GM12878 (cell line): Measurements from ENCODE around the gene METRN. TPM values are rescaled to one million over a fixed set of nuclear protein-coding genes. Genes with fewer than 3 reads are reported as not detected.

Experiments
- FOXM1 ChIP-seq: IDR thresholded peaks from 2 replicates; pipeline ENCODE4 v1.6.1; 2012; ENCODE audit warnings: low read depth, mild to moderate bottlenecking, inconsistent platforms, low read length, moderate library complexity
- MEF2A ChIP-seq: IDR thresholded peaks from 2 replicates; pipeline ENCODE4 v1.6.1; 2011; ENCODE audit warnings: low read depth, mild to moderate bottlenecking, low read length, moderate library complexity; ENCODE audit not compliant: insufficient read depth
- MXI1 ChIP-seq: fragments of 150-350 bp; IDR thresholded peaks from 2 replicates; pipeline ENCODE4 v1.6.1; 2011; ENCODE audit warnings: low read depth, mild to moderate bottlenecking, inconsistent platforms, low read length, improper control_type of control experiment
- NBN ChIP-seq: fragments of 450-650 bp; IDR thresholded peaks from 2 replicates; pipeline ENCODE4 v1.6.1; 2016
- NFYB ChIP-seq: IDR thresholded peaks from 2 replicates; pipeline ENCODE4 v1.6.1; 2011; ENCODE audit warnings: low read depth, mild to moderate bottlenecking, low read length, improper control_type of control experiment, moderate library complexity; ENCODE audit not compliant: insufficient read depth
- NR2C1 ChIP-seq: fragments of 450-650 bp; IDR thresholded peaks from 2 replicates; pipeline ENCODE4 v1.6.1; 2017; ENCODE audit warnings: antibody characterized with exemption, mild to moderate bottlenecking, moderate library complexity
- PAX5 ChIP-seq: IDR thresholded peaks from 2 replicates; pipeline ENCODE4 v1.6.1; 2011; ENCODE audit warnings: low read depth, low read length, borderline replicate concordance
- RAD21 ChIP-seq: IDR thresholded peaks from 2 replicates; pipeline ENCODE4 v1.6.1; 2011; ENCODE audit warnings: mild to moderate bottlenecking, low read depth, low read length, moderate library complexity; ENCODE audit not compliant: insufficient read depth
- RB1 ChIP-seq: fragments of 450-650 bp; formaldehyde crosslinking; IDR thresholded peaks from 2 replicates; pipeline ENCODE4 v1.6.1; 2017; ENCODE audit warnings: mild to moderate bottlenecking, borderline replicate concordance
- SPI1 ChIP-seq: IDR thresholded peaks from 2 replicates; pipeline ENCODE4 v1.6.1; 2011; ENCODE audit warnings: low read depth, mild to moderate bottlenecking, low read length, moderate library complexity, borderline replicate concordance; ENCODE audit not compliant: insufficient read depth
- SRF ChIP-seq, 2 experiments: IDR thresholded peaks; 2 replicates each; pipeline ENCODE4 v1.6.1; 2011; ENCODE audit warnings: low read depth in 2 of 2, low read length in 2 of 2, mild to moderate bottlenecking in 1 of 2, moderate library complexity in 1 of 2
- ZZZ3 ChIP-seq: IDR thresholded peaks from 2 replicates; pipeline ENCODE4 v1.6.1; 2011; ENCODE audit warnings: low read depth; ENCODE audit not compliant: control insufficient read depth, insufficient read length
- polyA plus RNA-seq, 11 experiments: library from polyadenylated mRNA; depleted of rRNA in 4 of 11; unstranded in 6 of 11; stranded (reverse) in 5 of 11; fragments of >200 nt; fragmentation: Nextera tagmentation in 4 of 11; fragmentation: Illumina TruSeq in 1 of 11; extraction: Ambion mirVana in 4 of 11; extraction: Trizol in 1 of 11; gene quantifications; 1 replicate in 1 of 11; 2 replicates in 10 of 11; pipeline versions ENCODE4 v1.2.1 to v1.2.3, GENCODE V29; 2011 to 2016; ENCODE audit warnings: inconsistent platforms in 2 of 11, missing spikeins in 2 of 11, low read depth in 1 of 11
- total RNA-seq, 4 experiments: library from RNA; depleted of rRNA in 3 of 4; stranded (reverse); fragments of >200 nt in 3 of 4; fragmentation: Illumina TruSeq in 1 of 4; extraction: Trizol in 1 of 4; gene quantifications; 2 replicates each; pipeline versions ENCODE4 v1.2.1 to v1.2.3, GENCODE V29; 2013 to 2021
- TF ChIP-seq, protein P1 (sequence below): fragments of 450-650 bp; IDR thresholded peaks from 2 replicates; pipeline ENCODE4 v1.6.1; 2014; ENCODE audit warnings: mild to moderate bottlenecking
- TF ChIP-seq, protein P2 (sequence below): fragments of 450-650 bp; IDR thresholded peaks from 2 replicates; pipeline ENCODE4 v1.6.1; 2017; ENCODE audit warnings: mild to moderate bottlenecking, moderate library complexity
- TF ChIP-seq, protein P3 (sequence below): fragments of 150-350 bp; IDR thresholded peaks from 2 replicates; pipeline ENCODE4 v1.6.1; 2014; ENCODE audit warnings: mild to moderate bottlenecking, low read depth, low read length
- TF ChIP-seq, protein P4 (sequence below): IDR thresholded peaks from 2 replicates; pipeline ENCODE4 v1.6.1; 2012; ENCODE audit warnings: mild to moderate bottlenecking, low read depth, low read length

The METRN gene
- total and polyA plus RNA-seq, 10 of the 15 experiments (the other 5 are each of a cell fraction or from before 2014, with no cell fraction given) = 0.11 to 12.8 (median 1.1) TPM; not detected in 1

DNA sequence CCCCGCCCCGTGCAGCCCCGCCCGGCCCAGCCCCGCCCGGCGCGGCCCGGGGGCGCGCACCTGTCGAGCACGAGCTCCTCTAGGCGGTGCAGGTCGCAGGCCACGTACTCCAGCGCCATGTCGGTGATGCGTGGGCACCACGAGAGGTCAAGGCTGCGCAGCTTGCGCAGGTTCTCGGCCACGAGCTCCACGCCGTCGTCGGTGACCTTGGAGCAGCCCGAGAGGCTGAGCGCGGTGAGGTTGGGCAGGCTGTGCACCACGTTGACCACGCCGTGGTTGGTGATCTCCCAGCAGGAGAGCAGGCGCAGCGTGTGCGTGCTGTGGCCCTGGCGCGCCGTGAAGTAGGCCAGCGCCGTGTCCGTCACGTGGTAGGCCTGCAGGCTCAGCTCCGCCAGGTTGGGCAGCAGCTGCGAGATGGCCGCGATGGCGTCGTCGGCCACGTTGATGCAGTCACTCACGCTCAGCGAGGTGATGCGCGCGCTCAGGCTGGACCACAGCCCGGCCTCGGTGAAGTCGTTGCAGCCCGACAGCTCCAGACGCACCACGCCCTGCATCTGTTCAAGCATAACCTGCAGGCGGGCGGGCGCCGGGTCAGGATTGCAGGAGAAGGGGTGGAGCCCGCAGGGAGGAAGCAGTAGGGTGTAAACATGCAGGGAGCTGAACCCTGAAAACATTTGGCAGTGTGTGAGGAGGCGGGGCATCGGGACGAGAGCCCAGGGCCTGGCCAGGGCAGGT is 19.4 kb upstream of the METRN start (continued):
- TF ChIP-seq, protein P1, sequence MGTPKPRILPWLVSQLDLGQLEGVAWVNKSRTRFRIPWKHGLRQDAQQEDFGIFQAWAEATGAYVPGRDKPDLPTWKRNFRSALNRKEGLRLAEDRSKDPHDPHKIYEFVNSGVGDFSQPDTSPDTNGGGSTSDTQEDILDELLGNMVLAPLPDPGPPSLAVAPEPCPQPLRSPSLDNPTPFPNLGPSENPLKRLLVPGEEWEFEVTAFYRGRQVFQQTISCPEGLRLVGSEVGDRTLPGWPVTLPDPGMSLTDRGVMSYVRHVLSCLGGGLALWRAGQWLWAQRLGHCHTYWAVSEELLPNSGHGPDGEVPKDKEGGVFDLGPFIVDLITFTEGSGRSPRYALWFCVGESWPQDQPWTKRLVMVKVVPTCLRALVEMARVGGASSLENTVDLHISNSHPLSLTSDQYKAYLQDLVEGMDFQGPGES = no peak
- TF ChIP-seq SPI1 = no peak
- TF ChIP-seq, protein P2, sequence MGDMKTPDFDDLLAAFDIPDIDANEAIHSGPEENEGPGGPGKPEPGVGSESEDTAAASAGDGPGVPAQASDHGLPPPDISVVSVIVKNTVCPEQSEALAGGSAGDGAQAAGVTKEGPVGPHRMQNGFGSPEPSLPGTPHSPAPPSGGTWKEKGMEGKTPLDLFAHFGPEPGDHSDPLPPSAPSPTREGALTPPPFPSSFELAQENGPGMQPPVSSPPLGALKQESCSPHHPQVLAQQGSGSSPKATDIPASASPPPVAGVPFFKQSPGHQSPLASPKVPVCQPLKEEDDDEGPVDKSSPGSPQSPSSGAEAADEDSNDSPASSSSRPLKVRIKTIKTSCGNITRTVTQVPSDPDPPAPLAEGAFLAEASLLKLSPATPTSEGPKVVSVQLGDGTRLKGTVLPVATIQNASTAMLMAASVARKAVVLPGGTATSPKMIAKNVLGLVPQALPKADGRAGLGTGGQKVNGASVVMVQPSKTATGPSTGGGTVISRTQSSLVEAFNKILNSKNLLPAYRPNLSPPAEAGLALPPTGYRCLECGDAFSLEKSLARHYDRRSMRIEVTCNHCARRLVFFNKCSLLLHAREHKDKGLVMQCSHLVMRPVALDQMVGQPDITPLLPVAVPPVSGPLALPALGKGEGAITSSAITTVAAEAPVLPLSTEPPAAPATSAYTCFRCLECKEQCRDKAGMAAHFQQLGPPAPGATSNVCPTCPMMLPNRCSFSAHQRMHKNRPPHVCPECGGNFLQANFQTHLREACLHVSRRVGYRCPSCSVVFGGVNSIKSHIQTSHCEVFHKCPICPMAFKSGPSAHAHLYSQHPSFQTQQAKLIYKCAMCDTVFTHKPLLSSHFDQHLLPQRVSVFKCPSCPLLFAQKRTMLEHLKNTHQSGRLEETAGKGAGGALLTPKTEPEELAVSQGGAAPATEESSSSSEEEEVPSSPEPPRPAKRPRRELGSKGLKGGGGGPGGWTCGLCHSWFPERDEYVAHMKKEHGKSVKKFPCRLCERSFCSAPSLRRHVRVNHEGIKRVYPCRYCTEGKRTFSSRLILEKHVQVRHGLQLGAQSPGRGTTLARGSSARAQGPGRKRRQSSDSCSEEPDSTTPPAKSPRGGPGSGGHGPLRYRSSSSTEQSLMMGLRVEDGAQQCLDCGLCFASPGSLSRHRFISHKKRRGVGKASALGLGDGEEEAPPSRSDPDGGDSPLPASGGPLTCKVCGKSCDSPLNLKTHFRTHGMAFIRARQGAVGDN = peak; percentile 98
- TF ChIP-seq RB1 = 0 out of 2 replicates have a peak, but pooled peaks have one; percentile 21
- no peak for TF ChIP-seq RAD21
- peak; percentile 61 for TF ChIP-seq NR2C1
- TF ChIP-seq, protein P3, sequence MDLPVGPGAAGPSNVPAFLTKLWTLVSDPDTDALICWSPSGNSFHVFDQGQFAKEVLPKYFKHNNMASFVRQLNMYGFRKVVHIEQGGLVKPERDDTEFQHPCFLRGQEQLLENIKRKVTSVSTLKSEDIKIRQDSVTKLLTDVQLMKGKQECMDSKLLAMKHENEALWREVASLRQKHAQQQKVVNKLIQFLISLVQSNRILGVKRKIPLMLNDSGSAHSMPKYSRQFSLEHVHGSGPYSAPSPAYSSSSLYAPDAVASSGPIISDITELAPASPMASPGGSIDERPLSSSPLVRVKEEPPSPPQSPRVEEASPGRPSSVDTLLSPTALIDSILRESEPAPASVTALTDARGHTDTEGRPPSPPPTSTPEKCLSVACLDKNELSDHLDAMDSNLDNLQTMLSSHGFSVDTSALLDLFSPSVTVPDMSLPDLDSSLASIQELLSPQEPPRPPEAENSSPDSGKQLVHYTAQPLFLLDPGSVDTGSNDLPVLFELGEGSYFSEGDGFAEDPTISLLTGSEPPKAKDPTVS = no peak
- TF ChIP-seq ZZZ3 = no peak
- TF ChIP-seq MXI1 = peak; percentile 78; the same call in 1 of the 2 replicates
- TF ChIP-seq PAX5 = no peak
- 0 out of 2 replicates have a peak, but pooled peaks have one; percentile 54 for TF ChIP-seq NBN
- no peak for TF ChIP-seq NFYB
- TF ChIP-seq, protein P4, sequence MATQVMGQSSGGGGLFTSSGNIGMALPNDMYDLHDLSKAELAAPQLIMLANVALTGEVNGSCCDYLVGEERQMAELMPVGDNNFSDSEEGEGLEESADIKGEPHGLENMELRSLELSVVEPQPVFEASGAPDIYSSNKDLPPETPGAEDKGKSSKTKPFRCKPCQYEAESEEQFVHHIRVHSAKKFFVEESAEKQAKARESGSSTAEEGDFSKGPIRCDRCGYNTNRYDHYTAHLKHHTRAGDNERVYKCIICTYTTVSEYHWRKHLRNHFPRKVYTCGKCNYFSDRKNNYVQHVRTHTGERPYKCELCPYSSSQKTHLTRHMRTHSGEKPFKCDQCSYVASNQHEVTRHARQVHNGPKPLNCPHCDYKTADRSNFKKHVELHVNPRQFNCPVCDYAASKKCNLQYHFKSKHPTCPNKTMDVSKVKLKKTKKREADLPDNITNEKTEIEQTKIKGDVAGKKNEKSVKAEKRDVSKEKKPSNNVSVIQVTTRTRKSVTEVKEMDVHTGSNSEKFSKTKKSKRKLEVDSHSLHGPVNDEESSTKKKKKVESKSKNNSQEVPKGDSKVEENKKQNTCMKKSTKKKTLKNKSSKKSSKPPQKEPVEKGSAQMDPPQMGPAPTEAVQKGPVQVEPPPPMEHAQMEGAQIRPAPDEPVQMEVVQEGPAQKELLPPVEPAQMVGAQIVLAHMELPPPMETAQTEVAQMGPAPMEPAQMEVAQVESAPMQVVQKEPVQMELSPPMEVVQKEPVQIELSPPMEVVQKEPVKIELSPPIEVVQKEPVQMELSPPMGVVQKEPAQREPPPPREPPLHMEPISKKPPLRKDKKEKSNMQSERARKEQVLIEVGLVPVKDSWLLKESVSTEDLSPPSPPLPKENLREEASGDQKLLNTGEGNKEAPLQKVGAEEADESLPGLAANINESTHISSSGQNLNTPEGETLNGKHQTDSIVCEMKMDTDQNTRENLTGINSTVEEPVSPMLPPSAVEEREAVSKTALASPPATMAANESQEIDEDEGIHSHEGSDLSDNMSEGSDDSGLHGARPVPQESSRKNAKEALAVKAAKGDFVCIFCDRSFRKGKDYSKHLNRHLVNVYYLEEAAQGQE = no peak
- no peak for TF ChIP-seq FOXM1
- no peak for TF ChIP-seq SRF (IDR thresholded peaks at IDR 0.05; ENCODE audit: low read depth in 2 of 2, low read length in 2 of 2)
- no peak for TF ChIP-seq MEF2A
